Measurements from ENCODE around the gene NFILZ.
A peak's percentile ranks its signal among the peaks of the same experiment; 100 is the strongest.
"Not testable (repeated sequence)": the region's sequence is repeated elsewhere in the genome, so short reads cannot be mapped to it uniquely, and the experiment has no call there.

NFILZ gene

DNA sequence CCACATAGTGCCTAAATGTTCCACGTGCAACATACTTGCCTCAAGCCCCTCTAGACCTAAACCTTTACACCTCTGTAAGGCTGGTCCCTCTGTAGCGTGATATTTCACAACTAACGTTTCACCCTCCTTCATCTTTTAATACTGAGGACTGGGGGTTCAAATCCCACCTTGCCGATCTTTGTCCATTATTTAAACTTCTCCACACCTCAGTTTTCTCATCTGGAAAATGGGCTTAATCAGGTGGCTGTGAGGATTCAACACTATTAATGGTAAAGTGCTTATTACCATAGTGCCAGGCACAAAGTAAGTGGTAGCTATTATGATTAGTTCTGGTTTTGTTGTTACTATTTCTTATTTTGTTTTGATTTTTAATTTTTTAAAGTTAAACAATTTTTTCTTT is 12.4 kb upstream of the NFILZ start:
- Mint-ChIP-seq H3K4me3 (no peak overlapping the region), H3K36me3 (ENCODE audit: low read depth) (no peaks in the 10 kb centered on the region), H3K9me3 (no peaks in the 10 kb centered on the region), H3K27me3 (no peaks in the 10 kb centered on the region), H3K27ac (no peak overlapping the region), H3K4me1 (peaks cover 5% of the 10 kb centered on the region)
- ATAC-seq, result no peak
- DNase-seq, result no peak

DNA sequence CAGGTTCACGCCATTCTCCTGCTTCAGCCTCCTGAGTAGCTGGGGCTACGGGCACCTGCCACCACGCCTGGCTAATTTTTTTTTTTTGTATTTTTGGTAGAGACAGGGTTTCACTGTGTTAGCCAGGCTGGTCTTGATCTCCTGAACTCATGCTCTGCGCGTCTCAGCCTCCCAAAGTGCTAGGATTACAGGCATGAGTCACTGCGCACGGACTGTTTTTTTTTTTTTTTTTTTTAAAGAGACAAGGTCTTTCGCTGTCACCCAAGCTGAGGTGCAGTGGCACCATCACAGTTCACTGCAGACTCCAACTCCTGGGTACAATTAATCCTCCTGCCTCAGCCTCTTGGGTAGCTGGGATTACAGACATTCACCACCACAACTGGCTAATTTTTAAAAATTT is 11.7 kb upstream of the NFILZ start:
- DNase-seq (no peak), ATAC-seq (no peak)
- Mint-ChIP-seq H3K27me3 (no peaks in the 10 kb centered on the region), H3K36me3 (ENCODE audit: low read depth) (no peaks in the 10 kb centered on the region), H3K4me1 (peaks cover 5% of the 10 kb centered on the region), H3K27ac (no peak overlapping the region), H3K9me3 (no peaks in the 10 kb centered on the region), H3K4me3 (no peak overlapping the region)

GRCh38 chr19:8622886-8623285 is 7.5 kb upstream of the NFILZ start:
- not testable (repeated sequence) for H3K27ac Mint-ChIP-seq

DNA sequence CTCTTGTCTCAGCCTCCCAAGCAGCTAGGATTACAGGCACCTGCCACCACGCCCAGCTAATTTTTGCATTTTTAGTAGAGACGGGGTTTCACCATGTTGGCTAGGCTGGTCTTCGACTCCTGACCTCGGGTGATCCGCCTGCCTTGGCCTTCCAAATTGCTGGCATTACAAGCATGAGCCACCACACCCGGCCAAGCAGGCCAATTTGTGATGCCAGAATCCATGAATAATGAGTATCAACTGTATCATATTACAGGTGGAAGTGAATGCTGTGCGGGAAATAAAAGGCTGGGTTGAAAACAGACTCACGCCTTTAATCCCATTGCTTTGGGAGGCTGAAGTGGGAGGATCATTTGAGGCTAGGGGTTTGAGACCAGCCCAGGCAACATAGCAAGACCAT is 3.6 kb upstream of the NFILZ start:
- Mint-ChIP-seq H3K36me3 (ENCODE audit: low read depth) (no peaks in the 10 kb centered on the region), H3K27me3 (no peaks in the 10 kb centered on the region), H3K4me1 (no peaks in the 10 kb centered on the region), H3K4me3 (no peak overlapping the region), H3K9me3 (no peaks in the 10 kb centered on the region), H3K27ac (no peak overlapping the region)
- ATAC-seq (no peak), DNase-seq (no peak)

More at GRCh38 chr19:8622886-8623285, 7.5 kb upstream of the NFILZ start:
- not testable (repeated sequence) for H3K4me3 Mint-ChIP-seq; H3K36me3 Mint-ChIP-seq (ENCODE audit: low read depth); H3K9me3 Mint-ChIP-seq; ATAC-seq; H3K4me1 Mint-ChIP-seq; DNase-seq; H3K27me3 Mint-ChIP-seq

- DNase-seq (no peak), ATAC-seq (no peak)
- Mint-ChIP-seq H3K27ac (no peak overlapping the region), H3K36me3 (ENCODE audit: low read depth) (no peaks in the 10 kb centered on the region), H3K9me3 (no peaks in the 10 kb centered on the region), H3K27me3 (no peaks in the 10 kb centered on the region), H3K4me1 (no peaks in the 10 kb centered on the region), H3K4me3 (no peak overlapping the region)
Measured at GRCh38 chr19:8629184-8629583, 1.2 kb upstream of the NFILZ start.

DNA sequence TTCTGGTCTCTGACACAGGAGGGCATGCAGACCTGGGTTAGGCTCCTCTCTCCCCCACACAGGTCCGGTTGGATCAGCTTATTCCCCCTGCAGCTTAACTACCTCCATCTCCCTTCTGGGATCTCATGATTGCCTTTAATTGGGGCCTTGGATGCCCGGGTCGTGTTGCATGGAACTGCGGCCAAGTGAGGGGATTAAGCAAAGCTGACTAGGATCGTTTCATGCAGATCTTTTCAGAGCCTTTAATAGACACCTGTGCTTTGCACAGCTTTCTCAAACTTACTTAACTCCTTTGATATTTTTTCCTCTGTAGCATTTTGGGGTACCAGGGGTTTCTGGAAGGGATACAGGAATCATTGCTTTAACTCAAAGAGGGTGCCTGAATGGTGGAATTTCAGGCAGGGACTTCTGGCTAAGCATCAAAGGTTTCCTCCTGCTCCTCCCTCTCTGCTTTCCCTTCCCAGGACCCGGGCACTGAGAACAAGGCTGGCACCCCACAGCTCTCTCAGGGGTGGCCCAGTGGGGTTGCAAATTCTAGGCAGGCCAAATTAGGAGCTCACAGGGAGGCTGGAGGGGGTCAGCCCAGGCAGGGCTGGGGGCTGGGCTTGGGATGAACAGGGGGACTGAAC is 477 bp downstream of the NFILZ start:
- DNase-seq (no peak), ATAC-seq (no peak)
- no peaks in the 10 kb centered on the region for H3K4me1 Mint-ChIP-seq
- no peaks in the 10 kb centered on the region for H3K27me3 Mint-ChIP-seq
- H3K9me3 Mint-ChIP-seq, result no peaks in the 10 kb centered on the region
- H3K4me3 Mint-ChIP-seq, result no peak overlapping the region
- H3K27ac Mint-ChIP-seq, result no peak overlapping the region
- H3K36me3 Mint-ChIP-seq (ENCODE audit: low read depth), result no peaks in the 10 kb centered on the region

GRCh38 chr19:8631425-8631819 is 989 bp downstream of the NFILZ start:
- H3K4me3 Mint-ChIP-seq, result no peak overlapping the region
- no peaks in the 10 kb centered on the region for H3K9me3 Mint-ChIP-seq
- H3K4me1 Mint-ChIP-seq, result no peaks in the 10 kb centered on the region
- DNase-seq (no peak), ATAC-seq (no peak)
- no peaks in the 10 kb centered on the region for H3K36me3 Mint-ChIP-seq (ENCODE audit: low read depth)
- no peaks in the 10 kb centered on the region for H3K27me3 Mint-ChIP-seq
- H3K27ac Mint-ChIP-seq, result no peak overlapping the region

GRCh38 chr19:8635422-8635821 is 5.0 kb downstream of the NFILZ start:
- Mint-ChIP-seq H3K4me1 (peaks cover 6% of the 10 kb centered on the region), H3K9me3 (no peaks in the 10 kb centered on the region), H3K4me3 (no peak overlapping the region), H3K27me3 (peaks cover 17% of the 10 kb centered on the region), H3K36me3 (ENCODE audit: low read depth) (no peaks in the 10 kb centered on the region), H3K27ac (no peak overlapping the region)
- ATAC-seq, result no peak
- DNase-seq, result no peak

DNA sequence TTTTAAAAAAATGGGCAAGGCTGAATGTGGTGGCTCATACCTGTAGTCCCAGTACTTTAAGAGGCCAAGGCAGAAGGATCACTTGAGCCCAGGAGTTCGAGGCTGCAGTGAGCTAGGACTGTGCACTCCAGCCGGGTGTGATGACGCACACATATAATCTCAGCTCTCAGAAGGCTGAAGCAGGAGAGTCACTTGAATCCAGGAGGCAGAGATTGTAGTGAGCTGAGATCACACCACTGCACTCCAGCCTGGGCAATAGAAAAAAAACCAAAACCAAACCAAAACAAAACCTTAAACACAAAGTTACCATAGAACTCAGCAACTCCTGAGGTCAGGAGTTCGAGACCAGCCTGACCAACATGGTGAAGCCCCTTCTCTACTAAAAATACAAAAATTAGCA is 6.6 kb downstream of the NFILZ start:
- not testable (repeated sequence) for ATAC-seq, H3K4me3 Mint-ChIP-seq, DNase-seq

GRCh38 chr19:8638078-8638619 is 7.7 kb downstream of the NFILZ start:
- no peak for DNase-seq
- H3K27me3 Mint-ChIP-seq, result peaks cover 20% of the 10 kb centered on the region
- peaks cover 6% of the 10 kb centered on the region for H3K4me1 Mint-ChIP-seq
- H3K36me3 Mint-ChIP-seq (ENCODE audit: low read depth), result no peaks in the 10 kb centered on the region
- no peak overlapping the region for H3K4me3 Mint-ChIP-seq
- no peaks in the 10 kb centered on the region for H3K9me3 Mint-ChIP-seq
- H3K27ac Mint-ChIP-seq, result no peak overlapping the region
- peak; percentile 66 for ATAC-seq

More for the DNA sequence above, 6.6 kb downstream of the NFILZ start:
- H3K27me3 Mint-ChIP-seq, result peaks cover 20% of the 10 kb centered on the region
- H3K9me3 Mint-ChIP-seq; H3K27ac Mint-ChIP-seq; H3K36me3 Mint-ChIP-seq (ENCODE audit: low read depth); H3K4me1 Mint-ChIP-seq: not testable (repeated sequence)

- ATAC-seq (no peak), DNase-seq (no peak)
- Mint-ChIP-seq H3K27me3 (peaks cover 20% of the 10 kb centered on the region), H3K4me1 (peaks cover 6% of the 10 kb centered on the region), H3K36me3 (ENCODE audit: low read depth) (no peaks in the 10 kb centered on the region), H3K9me3 (no peaks in the 10 kb centered on the region), H3K27ac (no peak overlapping the region), H3K4me3 (no peak overlapping the region)
Measured at GRCh38 chr19:8639821-8640401, 9.5 kb downstream of the NFILZ start.

DNA sequence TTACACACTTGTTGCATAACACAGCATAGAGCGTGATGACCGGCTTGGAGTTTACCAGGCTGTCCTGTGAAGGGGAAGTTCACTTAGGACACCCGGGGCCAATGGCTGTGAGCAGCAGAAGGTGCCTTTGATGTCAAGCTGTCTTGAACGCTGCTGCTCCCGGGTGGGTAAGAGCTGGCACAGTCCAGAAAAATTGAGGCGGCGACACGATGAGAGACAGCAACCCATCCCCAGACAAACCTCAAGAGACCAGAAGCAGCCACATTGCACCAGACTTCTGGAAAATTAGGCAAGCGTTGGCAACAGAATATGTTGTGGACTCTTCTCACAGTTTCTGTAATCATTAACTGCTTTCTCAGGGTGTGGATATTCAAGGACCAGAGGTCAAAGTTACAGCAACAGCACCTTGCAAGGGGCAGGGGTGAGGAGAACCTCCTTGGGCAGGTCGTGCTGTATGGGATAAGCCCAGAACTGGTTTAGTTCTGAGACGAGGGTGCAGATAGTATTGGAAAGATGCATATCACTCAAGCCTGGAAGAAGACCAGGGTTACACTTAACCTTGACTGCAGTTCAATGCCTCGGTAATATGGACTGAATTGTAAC is 10.1 kb downstream of the NFILZ start:
- ATAC-seq, result no peak
- H3K4me1 Mint-ChIP-seq, result peaks cover 6% of the 10 kb centered on the region
- no peak overlapping the region for H3K4me3 Mint-ChIP-seq

GRCh38 chr19:8641221-8641907 is 10.9 kb downstream of the NFILZ start:
- no peak for DNase-seq
- ATAC-seq, result no peak
- Mint-ChIP-seq H3K36me3 (ENCODE audit: low read depth) (no peaks in the 10 kb centered on the region), H3K4me1 (peaks cover 6% of the 10 kb centered on the region), H3K27ac (no peak overlapping the region), H3K27me3 (peaks cover 21% of the 10 kb centered on the region), H3K9me3 (no peaks in the 10 kb centered on the region), H3K4me3 (no peak overlapping the region)

More for the DNA sequence above, 10.1 kb downstream of the NFILZ start:
- DNase-seq, result no peak
- no peaks in the 10 kb centered on the region for H3K9me3 Mint-ChIP-seq
- H3K36me3 Mint-ChIP-seq (ENCODE audit: low read depth), result no peaks in the 10 kb centered on the region
- no peak overlapping the region for H3K27ac Mint-ChIP-seq
- peaks cover 20% of the 10 kb centered on the region for H3K27me3 Mint-ChIP-seq

DNA sequence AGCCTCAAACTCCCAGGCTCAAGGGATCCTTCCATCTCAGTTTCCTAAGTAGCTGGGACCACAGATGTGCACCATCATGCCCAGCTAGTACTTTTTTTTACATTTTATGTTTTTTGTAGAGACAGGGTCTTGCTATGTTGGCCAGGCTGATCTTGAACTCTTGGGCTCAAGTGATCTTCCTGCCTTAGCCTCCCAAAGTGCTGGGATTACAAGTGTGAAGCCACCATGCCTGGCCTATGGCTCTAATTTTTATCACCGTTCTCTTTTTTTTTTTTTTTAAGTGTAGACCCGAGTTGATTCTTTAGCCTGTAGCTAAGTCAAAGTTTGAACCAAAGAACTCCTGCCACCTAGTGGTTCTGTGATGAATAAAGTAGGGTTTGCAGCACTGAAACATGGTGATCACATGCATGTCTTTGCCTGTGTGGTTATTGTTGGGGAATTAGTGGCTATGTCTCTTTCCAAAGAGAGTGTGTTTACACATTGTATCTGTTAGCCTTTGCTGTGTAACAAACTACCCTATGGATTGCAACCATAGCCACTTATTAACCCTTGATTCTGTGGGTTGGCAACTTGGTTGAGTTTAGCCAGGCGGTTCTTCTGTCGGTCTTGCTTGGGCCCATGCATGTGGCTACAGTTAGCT is 11.6 kb downstream of the NFILZ start:
- Mint-ChIP-seq H3K4me3 (no peak overlapping the region), H3K4me1 (peaks cover 6% of the 10 kb centered on the region), H3K27ac (no peak overlapping the region), H3K27me3 (peaks cover 20% of the 10 kb centered on the region), H3K9me3 (no peaks in the 10 kb centered on the region), H3K36me3 (ENCODE audit: low read depth) (no peaks in the 10 kb centered on the region)
- DNase-seq (no peak), ATAC-seq (no peak)

Data from activated naive CD8-positive, alpha-beta T cell treated with anti-CD3 and anti-CD28 coated beads, Interleukin-2, amount 50 U/mL, for 24 hours (primary cell).